B cell (primary cell): ENCODE measurements around the gene GPI.

Experiments used
- EZH2 ChIP-seq: IDR thresholded peaks from 2 replicates; pipeline ENCODE4 v1.6.1; 2012; ENCODE audit warnings: borderline replicate concordance, low read depth, mild to moderate bottlenecking, moderate library complexity, low read length; ENCODE audit not compliant: insufficient read depth, poor library complexity, severe bottlenecking
- TF ChIP-seq, protein P1 (sequence below): fragments of 200-600 bp; IDR thresholded peaks from one replicate; pipeline ENCODE4 v1.8.0; 2022; ENCODE audit warnings: antibody characterized with exemption, mild to moderate bottlenecking

DNA sequence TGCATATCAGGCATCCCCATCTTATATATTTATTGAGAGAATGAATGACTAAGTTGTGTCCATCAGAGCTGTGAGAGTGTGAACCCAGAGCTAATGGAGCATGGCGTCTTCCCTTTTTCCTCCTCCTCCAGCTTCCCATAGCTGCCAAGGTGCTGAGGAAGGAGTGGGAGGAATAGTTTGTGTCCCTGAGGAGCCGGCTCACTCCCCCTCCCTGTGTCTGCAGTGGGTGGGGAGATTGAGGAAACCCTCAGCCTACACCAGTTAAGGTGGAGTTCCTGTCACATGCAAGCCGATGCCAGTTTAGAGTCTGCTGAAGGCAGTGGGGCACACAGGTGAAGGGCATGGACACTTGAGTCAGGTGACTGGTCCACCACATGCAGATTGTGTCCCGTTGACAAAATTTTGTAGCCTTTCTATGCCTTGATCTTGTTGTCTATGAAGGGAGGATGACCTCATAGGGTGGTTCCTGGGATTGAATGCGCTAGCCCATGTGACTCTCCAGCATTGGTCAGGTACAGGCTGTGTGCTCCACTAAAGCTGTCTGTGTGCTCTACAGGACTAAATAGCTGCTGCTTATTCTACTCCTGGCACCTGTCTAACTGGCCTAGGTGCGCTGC is 47.6 kb upstream of the GPI start:
- TF ChIP-seq, protein P1, sequence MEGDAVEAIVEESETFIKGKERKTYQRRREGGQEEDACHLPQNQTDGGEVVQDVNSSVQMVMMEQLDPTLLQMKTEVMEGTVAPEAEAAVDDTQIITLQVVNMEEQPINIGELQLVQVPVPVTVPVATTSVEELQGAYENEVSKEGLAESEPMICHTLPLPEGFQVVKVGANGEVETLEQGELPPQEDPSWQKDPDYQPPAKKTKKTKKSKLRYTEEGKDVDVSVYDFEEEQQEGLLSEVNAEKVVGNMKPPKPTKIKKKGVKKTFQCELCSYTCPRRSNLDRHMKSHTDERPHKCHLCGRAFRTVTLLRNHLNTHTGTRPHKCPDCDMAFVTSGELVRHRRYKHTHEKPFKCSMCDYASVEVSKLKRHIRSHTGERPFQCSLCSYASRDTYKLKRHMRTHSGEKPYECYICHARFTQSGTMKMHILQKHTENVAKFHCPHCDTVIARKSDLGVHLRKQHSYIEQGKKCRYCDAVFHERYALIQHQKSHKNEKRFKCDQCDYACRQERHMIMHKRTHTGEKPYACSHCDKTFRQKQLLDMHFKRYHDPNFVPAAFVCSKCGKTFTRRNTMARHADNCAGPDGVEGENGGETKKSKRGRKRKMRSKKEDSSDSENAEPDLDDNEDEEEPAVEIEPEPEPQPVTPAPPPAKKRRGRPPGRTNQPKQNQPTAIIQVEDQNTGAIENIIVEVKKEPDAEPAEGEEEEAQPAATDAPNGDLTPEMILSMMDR, result no peak
- TF ChIP-seq EZH2, result no peak
